PC-3 (cell line): ENCODE data around the gene RBM15. TPM values are rescaled to one million over a fixed set of nuclear protein-coding genes. Genes with fewer than 3 reads are reported as not detected.
A peak's percentile ranks its signal among the peaks of the same experiment; 100 is the strongest.

Source experiments
- ATAC-seq: fragments of 200-7000 bp; cut with Tn5 transposase; 2 replicates; pipeline ENCODE4 v1.9.1; 2020; ENCODE audit warnings: mild to moderate bottlenecking, moderate library complexity
- BruUV-seq: library from RNA; stranded (reverse); fragments of 400-500 nt; replicated peaks from 2 replicates; lab custom pipeline; 2021; lab: Mats Ljungman, UMichigan
- CTCF ChIA-PET: fragments of 300-600 bp; sonication (Branson Sonifier 250); formaldehyde crosslinking; loops from one replicate; lab custom pipeline; 2022; ENCODE audit warnings: antibody characterized with exemption; lab: Charles Lee
- POLR2A ChIA-PET: fragments of 300-600 bp; sonication (Branson Sonifier 250); formaldehyde crosslinking; loops from one replicate; lab custom pipeline; 2022; ENCODE audit warnings: antibody characterized with exemption; ENCODE audit not compliant: unreplicated experiment; lab: Charles Lee
- DNase-seq: peaks from one replicate; pipeline ENCODE4 v3.0.0-alpha.2; 2015
- H2AFZ ChIP-seq: fragments of 300-600 bp; sonication (generic); 2 replicates; pipeline ENCODE4 v1.6.0; 2016; ENCODE audit warnings: antibody characterized with exemption, low read length
- H3F3A ChIP-seq: fragments of 300-600 bp; sonication (generic); one replicate; pipeline ENCODE4 v1.6.0; 2017; ENCODE audit warnings: antibody characterized with exemption, low read length, control low read depth, mild to moderate bottlenecking; ENCODE audit not compliant: unreplicated experiment
- H3K27ac ChIP-seq: fragments of 300-600 bp; sonication (generic); 2 replicates; pipeline ENCODE4 v1.5.1; 2016; ENCODE audit warnings: mild to moderate bottlenecking, low read length
- H3K27me3 ChIP-seq: fragments of 300-600 bp; sonication (generic); 2 replicates; pipeline ENCODE4 v1.6.1; 2016; ENCODE audit warnings: low read length, mixed read lengths
- H3K36me3 ChIP-seq: fragments of 300-600 bp; sonication (generic); 2 replicates; pipeline ENCODE4 v1.6.1; 2016; ENCODE audit warnings: low read depth, mixed run types, low read length, mixed read lengths
- H3K4me1 ChIP-seq: fragments of 300-600 bp; sonication (generic); 2 replicates; pipeline ENCODE4 v1.5.1; 2016; ENCODE audit warnings: low read length; ENCODE audit not compliant: insufficient read depth
- H3K4me2 ChIP-seq: fragments of 300-600 bp; sonication (generic); 2 replicates; pipeline ENCODE4 v1.6.0; 2016; ENCODE audit warnings: low read length
- H3K4me3 ChIP-seq: fragments of 300-600 bp; sonication (generic); 2 replicates; pipeline ENCODE4 v1.5.1; 2016; ENCODE audit warnings: mild to moderate bottlenecking, low read length, mixed read lengths
- H3K79me2 ChIP-seq: fragments of 300-600 bp; sonication (generic); 2 replicates; pipeline ENCODE4 v1.6.1; 2017; ENCODE audit warnings: low read length, mixed read lengths
- H3K9ac ChIP-seq: fragments of 300-600 bp; sonication (generic); 2 replicates; pipeline ENCODE4 v1.6.0; 2016; ENCODE audit warnings: mild to moderate bottlenecking, low read length
- H3K9me2 ChIP-seq: fragments of 300-600 bp; sonication (generic); replicated peaks from 2 replicates; pipeline ENCODE4 v1.6.1; 2016; ENCODE audit warnings: mixed run types, low read length, mixed read lengths
- H3K9me3 ChIP-seq: fragments of 300-600 bp; sonication (generic); 2 replicates; pipeline ENCODE4 v1.6.1; 2016; ENCODE audit warnings: low read length, mixed read lengths
- H4K20me1 ChIP-seq: fragments of 300-600 bp; sonication (generic); 2 replicates; pipeline ENCODE4 v1.6.1; 2016; ENCODE audit warnings: low read length, mixed read lengths
- EZH2 ChIP-seq: fragments of 300-600 bp; sonication (generic); IDR thresholded peaks from one replicate; pipeline ENCODE4 v1.6.1; 2017; ENCODE audit warnings: antibody characterized with exemption, mild to moderate bottlenecking, low read length; ENCODE audit not compliant: unreplicated experiment
- EZH2phosphoT487 ChIP-seq: fragments of 300-600 bp; sonication (generic); IDR thresholded peaks from 2 replicates; pipeline ENCODE4 v1.6.1; 2018; ENCODE audit warnings: mild to moderate bottlenecking, antibody characterized with exemption, low read length, borderline replicate concordance
- intact Hi-C: fragments of 100-400 bp; cut with micrococcal nuclease; formaldehyde crosslinking; loops from 2 replicates; pipeline ENCODE4 v1.9.0; 2023
- total RNA-seq: library from RNA; depleted of rRNA; stranded (reverse); fragments of >200 nt; gene quantifications from 2 replicates; pipeline ENCODE4 v1.2.3, GENCODE V29; 2014
- TF ChIP-seq, protein P1 (sequence below): fragments of 300-600 bp; sonication (generic); conservative IDR thresholded peaks from 2 replicates; pipeline ENCODE4 v1.5.1; 2017; ENCODE audit warnings: antibody characterized with exemption, low read depth, mild to moderate bottlenecking, low read length

Gene RBM15
- total RNA-seq, 1 experiment from 2014 or later, result 41.3 TPM

DNA sequence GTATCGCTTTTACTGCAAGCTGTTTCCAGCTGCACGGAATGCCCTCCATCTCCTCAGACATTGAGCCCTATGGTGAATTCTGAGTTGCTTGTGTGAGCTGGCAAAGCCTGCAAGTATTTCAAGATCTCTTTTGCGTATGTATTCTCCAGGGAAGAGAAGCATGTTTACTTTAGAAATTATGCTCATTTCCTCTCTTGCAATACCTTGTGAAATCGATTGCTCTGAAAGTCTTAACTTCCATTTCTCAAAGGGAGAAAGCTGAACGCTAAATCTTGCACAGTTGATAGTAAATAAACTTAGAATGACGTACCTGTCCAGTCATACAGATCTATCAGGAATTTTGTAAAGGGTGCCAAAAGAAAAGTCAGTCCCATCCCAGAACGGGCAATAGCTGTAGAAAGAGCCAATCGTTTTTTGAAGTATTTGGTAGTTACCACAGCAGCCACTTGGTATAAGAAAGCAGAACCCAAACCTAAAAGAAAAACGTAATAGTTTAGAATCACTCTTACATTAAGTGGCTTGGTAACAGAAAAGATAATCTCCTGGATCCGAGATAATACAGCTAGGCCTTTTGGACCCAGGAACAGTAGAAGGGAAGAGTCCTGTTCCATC lies 41.6 kb downstream of the RBM15 start:
- Histone ChIP-seq H3K36me3 (peaks cover 7% of the 10 kb centered on the region; the same call in 1 of the 2 replicates), H3K27ac (no peak overlapping the region), H3K4me3 (no peak overlapping the region), H3K79me2 (no peaks in the 10 kb centered on the region), H3K27me3 (no peaks in the 10 kb centered on the region), H3K4me2 (no peak overlapping the region), H4K20me1 (no peaks in the 10 kb centered on the region), H3K9me3 (no peaks in the 10 kb centered on the region), H3K4me1 (peaks cover 16% of the 10 kb centered on the region), H3F3A (no peaks in the 10 kb centered on the region), H3K9ac (no peak overlapping the region), H2AFZ (no peak overlapping the region), H3K9me2 (no peaks in the 10 kb centered on the region)
- no TSS peak for BruUV-seq
- CTCF ChIA-PET, result no interaction called here
- intact Hi-C loops, result no loop called here
- ATAC-seq (no peak), DNase-seq (no peak)
- TF ChIP-seq EZH2phosphoT487, result no peak
- TF ChIP-seq EZH2, result no peak
- TF ChIP-seq, protein P1, sequence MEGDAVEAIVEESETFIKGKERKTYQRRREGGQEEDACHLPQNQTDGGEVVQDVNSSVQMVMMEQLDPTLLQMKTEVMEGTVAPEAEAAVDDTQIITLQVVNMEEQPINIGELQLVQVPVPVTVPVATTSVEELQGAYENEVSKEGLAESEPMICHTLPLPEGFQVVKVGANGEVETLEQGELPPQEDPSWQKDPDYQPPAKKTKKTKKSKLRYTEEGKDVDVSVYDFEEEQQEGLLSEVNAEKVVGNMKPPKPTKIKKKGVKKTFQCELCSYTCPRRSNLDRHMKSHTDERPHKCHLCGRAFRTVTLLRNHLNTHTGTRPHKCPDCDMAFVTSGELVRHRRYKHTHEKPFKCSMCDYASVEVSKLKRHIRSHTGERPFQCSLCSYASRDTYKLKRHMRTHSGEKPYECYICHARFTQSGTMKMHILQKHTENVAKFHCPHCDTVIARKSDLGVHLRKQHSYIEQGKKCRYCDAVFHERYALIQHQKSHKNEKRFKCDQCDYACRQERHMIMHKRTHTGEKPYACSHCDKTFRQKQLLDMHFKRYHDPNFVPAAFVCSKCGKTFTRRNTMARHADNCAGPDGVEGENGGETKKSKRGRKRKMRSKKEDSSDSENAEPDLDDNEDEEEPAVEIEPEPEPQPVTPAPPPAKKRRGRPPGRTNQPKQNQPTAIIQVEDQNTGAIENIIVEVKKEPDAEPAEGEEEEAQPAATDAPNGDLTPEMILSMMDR, result no peak
- POLR2A ChIA-PET, result no interaction called here

DNA sequence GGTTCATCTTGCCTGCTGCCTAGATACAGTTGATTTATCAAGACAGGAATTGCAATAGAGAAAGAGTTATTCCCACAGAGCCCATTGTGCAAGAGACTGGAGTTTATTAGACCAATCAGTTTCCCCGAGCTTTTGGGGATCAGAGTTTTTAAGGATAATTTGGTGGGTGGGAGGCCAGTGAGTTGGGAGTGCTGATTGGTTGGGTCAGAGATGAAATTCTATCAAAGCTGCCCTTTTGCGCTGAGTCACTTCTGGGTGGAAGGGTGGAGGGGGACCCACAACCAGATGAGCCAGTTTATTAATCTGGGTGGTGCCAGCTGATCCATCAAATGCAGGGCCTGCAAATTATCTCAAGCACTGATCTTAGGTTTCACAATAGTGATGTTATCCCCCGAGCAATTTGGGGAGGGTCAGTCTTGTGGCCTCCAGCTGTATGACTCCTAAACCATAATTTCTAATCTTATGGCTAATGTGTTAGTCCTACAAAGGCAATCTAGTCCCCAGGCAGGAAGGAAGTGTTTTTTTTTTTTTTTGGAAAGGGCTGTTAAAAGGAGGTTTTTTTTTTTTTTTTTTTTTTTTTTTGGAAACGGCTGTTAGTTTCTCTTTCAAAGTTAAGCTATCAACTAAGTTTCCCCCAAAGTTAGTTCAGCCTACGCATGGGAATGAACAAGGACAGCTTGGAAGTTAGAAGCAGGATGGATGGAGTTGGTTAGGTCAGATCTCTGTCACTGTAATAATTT lies 44.2 kb downstream of the RBM15 start:
- Histone ChIP-seq H3K79me2 (no peaks in the 10 kb centered on the region), H3K4me3 (no peak overlapping the region), H3K27me3 (no peaks in the 10 kb centered on the region), H3K9ac (no peak overlapping the region), H3K9me3 (no peaks in the 10 kb centered on the region), H2AFZ (no peak overlapping the region), H3K9me2 (no peaks in the 10 kb centered on the region), H3K27ac (peak overlapping the region; percentile 44), H3K36me3 (no peaks in the 10 kb centered on the region), H3K4me1 (peaks cover 16% of the 10 kb centered on the region), H4K20me1 (no peaks in the 10 kb centered on the region), H3K4me2 (peak overlapping the region; percentile 20), H3F3A (no peaks in the 10 kb centered on the region)
- 0 out of 2 replicates have a peak, but pooled peaks have one; percentile 27 for ATAC-seq
- intact Hi-C loops, result no loop called here
- ChIA-PET POLR2A (no interaction called here), CTCF (no interaction called here)
- no TSS peak for BruUV-seq
- TF ChIP-seq, protein P1, result no peak
- no peak for TF ChIP-seq EZH2
- no peak for TF ChIP-seq EZH2phosphoT487
- DNase-seq, result peak; percentile 76
